C1 segment of cervical spinal cord (tissue), 14 donors: ENCODE data around the gene SERINC2.

Source experiments
- DNase-seq, 14 donors: peaks; one replicate each; lab custom pipeline; 2025; lab: John Stamatoyannopoulos, UW

SERINC2 gene

DNA sequence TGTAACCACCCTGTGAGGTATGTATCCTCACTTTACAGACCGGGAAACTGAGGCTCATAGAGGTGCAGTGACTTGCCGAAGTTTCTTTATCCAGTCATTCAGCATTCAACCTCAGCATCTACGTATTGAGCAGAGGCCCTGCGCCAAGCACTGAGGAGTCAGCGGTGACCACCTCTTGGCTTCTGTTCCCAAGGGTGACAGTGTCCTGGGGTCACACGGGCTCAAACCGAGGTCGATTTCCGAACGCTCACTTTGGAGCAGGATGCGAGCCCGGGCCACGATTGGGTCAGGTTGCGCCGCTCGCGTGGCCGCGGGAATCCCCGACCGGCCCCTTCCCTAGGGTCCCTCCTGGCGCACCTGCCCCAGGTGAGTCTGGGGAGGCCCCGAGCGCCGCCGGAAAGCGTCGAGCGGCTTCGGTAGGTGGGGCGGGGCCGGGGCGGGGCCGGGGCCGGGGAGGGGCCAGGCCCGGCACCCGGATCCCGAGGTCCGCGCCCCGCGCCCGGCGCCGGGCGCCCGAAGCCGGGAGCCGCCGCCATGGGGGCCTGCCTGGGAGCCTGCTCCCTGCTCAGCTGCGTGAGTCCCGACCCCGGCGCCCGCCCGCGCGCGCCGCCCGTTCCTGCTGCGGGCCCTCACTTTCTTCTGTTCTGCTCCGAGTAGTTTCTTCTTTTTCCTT, at the start of gene SERINC2:
Gene SERINC2 (plus strand): TSS at position 482 of the 673 bp plus-strand sequence. CDS start 53 bp downstream, at position 535.
- DNase-seq = peak in 1 of 14 donors; percentile 23

DNA sequence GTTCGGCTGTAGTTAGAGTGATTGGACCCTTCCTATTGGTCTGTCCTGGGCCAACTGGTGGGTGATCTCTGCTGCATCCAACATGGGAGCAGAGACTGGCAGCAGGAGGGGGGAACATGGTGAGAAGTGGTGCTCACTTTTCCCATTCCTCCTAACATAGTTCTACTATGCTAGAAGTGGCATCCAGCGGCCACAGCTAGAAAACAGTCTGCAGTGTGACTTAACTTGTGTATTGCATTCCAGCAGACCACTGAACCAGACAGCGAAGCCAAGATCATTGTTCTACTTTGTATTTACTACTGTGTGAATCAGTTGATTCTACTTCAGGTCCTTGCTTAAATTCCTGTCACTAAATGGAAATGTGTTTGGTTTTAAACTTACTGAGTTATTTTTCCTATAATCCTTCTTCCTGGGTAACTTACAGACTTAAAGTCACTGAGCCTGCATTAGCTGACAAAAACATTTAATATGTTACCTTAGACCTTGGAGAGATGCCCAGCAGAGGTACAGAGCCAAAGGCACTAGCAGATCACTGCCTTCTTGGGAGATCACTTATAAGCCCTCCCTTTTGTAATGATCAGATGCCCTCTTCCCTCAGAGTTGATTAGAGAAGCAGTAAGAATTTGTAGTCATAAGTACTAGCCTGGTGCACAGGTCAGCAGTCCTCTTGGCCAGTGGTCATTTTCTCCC, 48.3 kb upstream of the SERINC2 start:
- DNase-seq = no peak

- no peak for DNase-seq
These were observed 46.2 kb upstream of the SERINC2 start for GRCh38 chr1:31366796-31367195.

- no peak for DNase-seq
These were observed 44.4 kb upstream of the SERINC2 start for GRCh38 chr1:31368611-31369107.

GRCh38 chr1:31370021-31370420, 43.0 kb upstream of the SERINC2 start:
- DNase-seq = no peak

- no peak for DNase-seq
These were observed 42.4 kb upstream of the SERINC2 start for GRCh38 chr1:31370565-31370964.

GRCh38 chr1:31371121-31371959, 41.7 kb upstream of the SERINC2 start:
- peak in 3 of 14 donors; percentile 12 to 17 (median 17) for DNase-seq

GRCh38 chr1:31372051-31372450, 41.0 kb upstream of the SERINC2 start:
- DNase-seq = peak in 3 of 14 donors; percentile 29 to 59 (median 40)

DNA sequence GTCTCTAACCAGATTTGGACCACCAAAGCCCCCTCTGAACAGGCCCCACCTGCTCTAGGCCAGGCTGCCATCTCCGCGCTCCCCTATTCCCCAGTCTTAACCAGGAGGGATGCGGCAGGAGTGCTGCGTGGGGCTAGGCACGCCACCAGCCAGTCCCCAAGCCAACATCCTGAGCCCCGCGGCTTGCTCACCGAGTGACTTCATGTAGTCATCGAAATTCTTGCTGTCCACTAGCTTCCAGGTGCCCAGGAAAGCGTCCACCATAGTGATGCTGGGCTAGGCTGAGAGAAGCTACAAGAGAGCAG, 40.3 kb upstream of the SERINC2 start:
- DNase-seq = no peak

GRCh38 chr1:31373056-31373896, 39.7 kb upstream of the SERINC2 start, which contains the start of gene FABP3:
TSS of gene FABP3 (minus strand) at chr1:31373076. CDS start at chr1:31373014, 62 bp downstream.
- peak in 13 of 14 donors; percentile 46 to 85 (median 71) for DNase-seq

DNA sequence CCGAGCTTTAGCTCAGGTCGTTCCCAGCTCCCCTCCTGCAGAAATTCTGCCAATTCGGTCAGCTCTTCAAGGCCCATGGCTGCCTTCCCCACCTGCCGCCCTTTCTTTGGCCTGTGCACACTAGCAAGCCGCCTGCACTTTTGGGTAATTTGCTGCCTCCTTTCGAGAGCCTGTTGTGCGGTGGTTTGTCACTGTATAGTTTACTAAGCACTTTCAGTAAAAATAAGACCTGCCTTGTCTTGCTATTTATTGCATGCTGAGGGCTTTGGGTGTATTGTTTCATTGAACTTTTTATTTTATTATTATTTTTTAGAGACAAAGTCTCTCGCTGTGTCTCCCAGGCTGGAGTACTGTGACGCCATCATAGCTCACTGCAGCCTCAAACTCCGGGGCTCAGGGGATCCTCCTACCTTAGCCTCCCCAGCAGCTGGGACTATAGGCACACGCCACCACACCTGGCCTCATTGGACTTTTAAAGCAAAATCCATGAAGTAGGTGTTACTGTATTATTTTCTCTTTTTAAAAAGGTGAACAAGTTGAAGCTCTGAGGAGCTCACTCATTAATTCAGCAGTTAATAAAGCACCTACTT, 39.0 kb upstream of the SERINC2 start:
- no peak for DNase-seq

- peak in 7 of 14 donors; percentile 11 to 54 (median 25) for DNase-seq
These were observed 38.4 kb upstream of the SERINC2 start for GRCh38 chr1:31374511-31375196.

GRCh38 chr1:31376375-31377134, 36.5 kb upstream of the SERINC2 start:
- peak in 11 of 14 donors; percentile 26 to 80 (median 51) for DNase-seq

GRCh38 chr1:31377364-31377863, 35.6 kb upstream of the SERINC2 start:
- DNase-seq = no peak

GRCh38 chr1:31378001-31378400, 35.0 kb upstream of the SERINC2 start:
- no peak for DNase-seq

GRCh38 chr1:31380181-31380580, 32.8 kb upstream of the SERINC2 start:
- peak in 11 of 14 donors; percentile 8 to 82 (median 31) for DNase-seq

DNA sequence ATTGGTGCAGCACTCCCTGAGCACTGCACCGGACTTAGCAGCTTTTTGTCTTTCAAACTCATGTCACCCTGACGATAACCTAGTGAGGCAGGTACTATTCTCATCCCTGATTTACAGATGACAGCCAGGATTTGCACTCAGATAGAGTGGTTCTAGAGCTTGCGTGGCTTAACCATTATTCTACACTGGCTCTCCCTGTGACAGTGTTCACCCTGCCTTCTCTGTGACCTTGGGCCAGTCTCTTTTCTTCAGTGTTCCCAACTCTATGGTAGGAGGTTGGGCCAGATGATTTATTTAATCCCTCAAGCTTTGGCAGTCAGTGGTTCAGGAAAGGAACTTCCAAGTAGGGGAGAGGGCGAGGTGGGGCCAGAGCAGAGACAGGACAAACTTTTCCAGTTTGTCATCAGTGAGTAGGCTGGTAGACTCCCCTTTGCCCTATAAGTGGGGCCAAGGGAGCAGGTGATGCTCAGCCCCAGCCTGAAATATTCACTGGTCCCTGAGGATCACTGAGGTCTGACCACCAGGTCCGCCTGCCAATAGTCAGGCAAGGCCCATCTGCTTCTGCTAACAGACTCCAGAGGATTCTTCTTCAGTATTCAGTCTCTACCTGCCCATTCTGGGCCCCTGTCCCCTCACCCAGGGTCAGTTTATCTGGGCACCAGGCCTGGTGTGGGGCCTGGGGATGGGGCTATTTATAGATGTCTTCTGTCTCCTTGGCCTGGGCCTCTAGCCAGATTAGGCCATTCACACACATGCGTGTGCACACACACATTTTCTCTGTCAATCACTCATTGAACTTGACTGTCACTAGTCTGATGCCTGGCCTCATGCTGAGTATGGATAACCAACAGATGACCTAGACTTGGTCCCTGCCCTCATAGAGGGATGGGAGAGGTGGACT, 31.4 kb upstream of the SERINC2 start:
- DNase-seq = peak in 2 of 14 donors; percentile 16 to 67
